Prostate gland (tissue), 2 donors: Measurements from ENCODE around the gene UST.

ENCODE experiments used
- CTCF ChIP-seq, 4 experiments: fragments of 200-600 bp in 2 of 4; fragments of 450-650 bp in 2 of 4; sonication (generic) in 2 of 4; IDR thresholded peaks; 1 replicate in 3 of 4; 2 replicates in 1 of 4; pipeline ENCODE4 v1.5.1; 2016 to 2019; ENCODE audit warnings: antibody characterized with exemption in 4 of 4, mild to moderate bottlenecking in 2 of 4, moderate library complexity in 2 of 4
- POLR2A ChIP-seq: fragments of 450-650 bp; IDR thresholded peaks from one replicate; pipeline ENCODE4 v1.6.1; 2016; ENCODE audit warnings: antibody characterized with exemption, mild to moderate bottlenecking

GRCh38 chr6:148864941-148865340 lies 118.1 kb downstream of the UST start:
- TF ChIP-seq POLR2A = no peak
- TF ChIP-seq CTCF (IDR thresholded peaks at IDR 0.05) = no peak
